Activated B cell treated with CpG ODN at 0.5 μM for 24 hours (primary cell): ENCODE results near the gene HID1. TPM values are rescaled to one million over a fixed set of nuclear protein-coding genes. Genes with fewer than 3 reads are reported as not detected.

ENCODE experiments used
- ATAC-seq: fragments of 200-7000 bp; cut with Tn5 transposase; one replicate; pipeline ENCODE4 v1.10.0; 2021; ENCODE audit warnings: low read depth, mild to moderate bottlenecking, moderate library complexity
- CTCF ChIA-PET: fragments of 350-600 bp; sonication (Branson Sonifier 250); formaldehyde crosslinking; loops from one replicate; lab custom pipeline; 2021; ENCODE audit warnings: antibody characterized with exemption; lab: Charles Lee
- POLR2A ChIA-PET: fragments of 350-600 bp; sonication (Branson Sonifier 250); formaldehyde crosslinking; loops from one replicate; lab custom pipeline; 2021; ENCODE audit warnings: antibody characterized with exemption; lab: Charles Lee
- DNase-seq: peaks from one replicate; pipeline ENCODE4 v3.0.0; 2022
- H3K27ac Mint-ChIP-seq: one replicate; pipeline ENCODE4 v1.8.0; 2020; ENCODE audit warnings: mixed read lengths
- H3K27me3 Mint-ChIP-seq: one replicate; pipeline ENCODE4 v1.8.0; 2021; ENCODE audit warnings: mixed read lengths
- H3K36me3 Mint-ChIP-seq: one replicate; pipeline ENCODE4 v1.8.0; 2021; ENCODE audit warnings: low read depth, mixed read lengths
- H3K4me1 Mint-ChIP-seq: one replicate; pipeline ENCODE4 v1.8.0; 2021; ENCODE audit warnings: mixed read lengths
- H3K4me3 Mint-ChIP-seq: one replicate; pipeline ENCODE4 v1.8.0; 2020; ENCODE audit warnings: mild to moderate bottlenecking, mixed read lengths
- H3K9me3 Mint-ChIP-seq: one replicate; pipeline ENCODE4 v1.8.0; 2020; ENCODE audit warnings: mixed read lengths
- intact Hi-C: fragments of 100-400 bp; cut with micrococcal nuclease; formaldehyde crosslinking; loops from one replicate; pipeline ENCODE4 v1.15.1; 2024
- total RNA-seq: library from RNA; stranded (reverse); gene quantifications from 2 replicates; pipeline ENCODE4 v1.2.3, GENCODE V29; 2022
- TF ChIP-seq, protein P1 (sequence below): fragments of 200-600 bp; IDR thresholded peaks from one replicate; pipeline ENCODE4 v1.8.0; 2022; ENCODE audit warnings: antibody characterized with exemption, mild to moderate bottlenecking

The HID1 gene, protein sequence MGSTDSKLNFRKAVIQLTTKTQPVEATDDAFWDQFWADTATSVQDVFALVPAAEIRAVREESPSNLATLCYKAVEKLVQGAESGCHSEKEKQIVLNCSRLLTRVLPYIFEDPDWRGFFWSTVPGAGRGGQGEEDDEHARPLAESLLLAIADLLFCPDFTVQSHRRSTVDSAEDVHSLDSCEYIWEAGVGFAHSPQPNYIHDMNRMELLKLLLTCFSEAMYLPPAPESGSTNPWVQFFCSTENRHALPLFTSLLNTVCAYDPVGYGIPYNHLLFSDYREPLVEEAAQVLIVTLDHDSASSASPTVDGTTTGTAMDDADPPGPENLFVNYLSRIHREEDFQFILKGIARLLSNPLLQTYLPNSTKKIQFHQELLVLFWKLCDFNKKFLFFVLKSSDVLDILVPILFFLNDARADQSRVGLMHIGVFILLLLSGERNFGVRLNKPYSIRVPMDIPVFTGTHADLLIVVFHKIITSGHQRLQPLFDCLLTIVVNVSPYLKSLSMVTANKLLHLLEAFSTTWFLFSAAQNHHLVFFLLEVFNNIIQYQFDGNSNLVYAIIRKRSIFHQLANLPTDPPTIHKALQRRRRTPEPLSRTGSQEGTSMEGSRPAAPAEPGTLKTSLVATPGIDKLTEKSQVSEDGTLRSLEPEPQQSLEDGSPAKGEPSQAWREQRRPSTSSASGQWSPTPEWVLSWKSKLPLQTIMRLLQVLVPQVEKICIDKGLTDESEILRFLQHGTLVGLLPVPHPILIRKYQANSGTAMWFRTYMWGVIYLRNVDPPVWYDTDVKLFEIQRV
- 1.5 and 2.1 TPM in 2 replicates for total RNA-seq

DNA sequence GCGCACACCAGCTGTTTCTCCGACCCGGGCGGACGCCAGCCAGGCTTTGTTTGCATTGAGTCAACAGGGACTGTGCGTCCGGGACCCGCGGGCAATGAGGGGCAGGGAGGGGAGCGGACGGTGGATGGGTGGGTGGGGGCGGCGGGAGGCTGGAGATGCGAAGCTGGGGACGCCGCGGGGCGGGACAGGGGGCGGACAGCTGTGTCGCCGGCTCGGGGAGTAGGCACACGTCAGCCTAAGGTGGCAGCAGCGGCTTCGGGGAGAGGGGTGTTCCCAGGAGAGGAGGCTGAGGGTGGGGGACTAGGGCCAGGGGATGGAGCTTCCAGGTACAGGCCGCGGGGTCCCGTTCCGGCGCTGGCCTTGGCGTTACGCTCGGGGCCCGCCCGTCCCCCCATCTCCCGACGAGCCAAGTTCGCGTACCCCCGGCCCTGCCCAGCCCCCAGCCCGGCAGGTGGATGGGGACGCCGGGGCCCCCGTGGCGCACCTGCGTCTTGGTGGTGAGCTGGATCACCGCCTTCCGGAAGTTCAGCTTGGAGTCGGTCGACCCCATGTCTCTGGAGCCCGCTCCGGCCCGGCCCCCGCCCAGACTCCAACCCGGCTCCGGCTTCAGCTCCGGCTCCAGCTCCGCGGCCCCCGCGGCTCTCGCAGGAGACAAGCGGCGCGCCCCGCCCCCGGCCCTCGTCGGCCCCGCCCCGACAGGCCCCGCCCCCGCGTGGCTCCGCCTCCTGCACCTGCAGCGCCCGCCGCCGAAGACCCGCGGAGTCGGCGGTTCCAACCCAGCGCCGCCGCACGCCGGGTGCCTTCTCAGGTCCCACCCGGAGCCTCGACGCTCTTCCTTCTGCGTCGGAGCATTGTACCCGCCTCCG, at the start of gene HID1:
Gene HID1 (minus strand): TSS at position 653 of the 866 bp plus-strand sequence. CDS start 103 bp downstream, at position 550.
- CTCF ChIA-PET = interaction anchor here (0.7 to 5.1 kb wide), 3 partner anchors 11 to 16 kb away, joined by 3 to 37 read pairs (median 10); no protein-coding TSS in a partner anchor
- Mint-ChIP-seq H3K27ac (peak within 1 kb of the TSS; percentile 2), H3K4me1 (peaks cover 6% of the 10 kb centered on the region), H3K27me3 (peaks cover 19% of the 10 kb centered on the region), H3K4me3 (peak within 1 kb of the TSS; percentile 76), H3K9me3 (no peaks in the 10 kb centered on the region), H3K36me3 (no peaks in the 10 kb centered on the region)
- ATAC-seq (peak; percentile 92), DNase-seq (peak; percentile 69)
- TF ChIP-seq, protein P1, sequence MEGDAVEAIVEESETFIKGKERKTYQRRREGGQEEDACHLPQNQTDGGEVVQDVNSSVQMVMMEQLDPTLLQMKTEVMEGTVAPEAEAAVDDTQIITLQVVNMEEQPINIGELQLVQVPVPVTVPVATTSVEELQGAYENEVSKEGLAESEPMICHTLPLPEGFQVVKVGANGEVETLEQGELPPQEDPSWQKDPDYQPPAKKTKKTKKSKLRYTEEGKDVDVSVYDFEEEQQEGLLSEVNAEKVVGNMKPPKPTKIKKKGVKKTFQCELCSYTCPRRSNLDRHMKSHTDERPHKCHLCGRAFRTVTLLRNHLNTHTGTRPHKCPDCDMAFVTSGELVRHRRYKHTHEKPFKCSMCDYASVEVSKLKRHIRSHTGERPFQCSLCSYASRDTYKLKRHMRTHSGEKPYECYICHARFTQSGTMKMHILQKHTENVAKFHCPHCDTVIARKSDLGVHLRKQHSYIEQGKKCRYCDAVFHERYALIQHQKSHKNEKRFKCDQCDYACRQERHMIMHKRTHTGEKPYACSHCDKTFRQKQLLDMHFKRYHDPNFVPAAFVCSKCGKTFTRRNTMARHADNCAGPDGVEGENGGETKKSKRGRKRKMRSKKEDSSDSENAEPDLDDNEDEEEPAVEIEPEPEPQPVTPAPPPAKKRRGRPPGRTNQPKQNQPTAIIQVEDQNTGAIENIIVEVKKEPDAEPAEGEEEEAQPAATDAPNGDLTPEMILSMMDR = no peak
- POLR2A ChIA-PET = interaction anchor here (0.6 to 3.8 kb wide), 8 partner anchors 11 to 291 kb away, joined by 3 to 24 read pairs (median 4); partner anchors contain the start of genes ARMC7, CDR2L and MRPL58
- intact Hi-C loops = loop anchor here (1.0 to 5.0 kb wide), 2 partner anchors 15 to 210 kb away; partner anchors contain the start of genes CDR2L and SUMO2

DNA sequence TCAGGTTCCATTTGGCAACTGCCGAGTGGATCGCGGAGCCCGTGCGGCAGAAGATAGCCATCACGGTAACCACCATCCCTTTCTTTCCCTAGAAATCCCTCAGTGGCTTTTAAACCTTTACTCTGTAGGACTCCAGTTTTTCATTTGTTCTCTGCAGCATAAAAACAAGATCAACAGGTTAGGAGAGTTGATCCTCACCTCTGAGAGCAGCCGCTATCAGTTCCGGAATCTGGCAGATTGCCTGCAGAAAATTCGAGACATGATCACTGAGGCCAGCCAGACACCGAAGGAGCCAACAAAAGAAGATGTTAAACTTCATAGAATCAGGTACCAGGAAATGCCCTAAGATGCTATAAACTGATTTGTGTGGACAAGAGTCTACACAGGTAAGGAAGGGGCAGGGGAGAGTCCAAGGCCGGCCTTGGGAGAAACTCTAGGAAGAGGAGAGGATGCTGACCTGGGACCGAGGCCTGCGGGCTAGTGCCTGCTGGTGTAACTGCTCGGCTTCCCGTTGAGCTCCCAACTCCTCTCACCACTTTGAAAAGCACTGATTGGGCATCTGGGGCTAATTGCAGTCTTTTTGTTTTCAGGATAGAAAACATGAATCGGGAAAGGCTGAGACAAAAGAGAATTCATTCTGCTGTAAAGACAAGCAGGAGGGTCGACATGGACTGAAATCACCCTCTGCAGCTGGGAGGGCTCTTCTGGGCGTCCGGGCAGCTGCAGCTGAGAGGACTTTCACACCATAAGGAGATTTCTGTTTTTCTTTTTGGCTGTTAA, 48.0 kb upstream of the HID1 start:
- POLR2A ChIA-PET = no interaction called here
- peaks cover 10% of the 10 kb centered on the region for H3K4me1 Mint-ChIP-seq
- peaks cover 57% of the 10 kb centered on the region for H3K36me3 Mint-ChIP-seq
- no peak for DNase-seq
- TF ChIP-seq, protein P1 = no peak
- intact Hi-C loops = no loop called here
- H3K27me3 Mint-ChIP-seq = no peaks in the 10 kb centered on the region
- H3K4me3 Mint-ChIP-seq = no peak overlapping the region
- CTCF ChIA-PET = no interaction called here
- no peak for ATAC-seq
- no peaks in the 10 kb centered on the region for H3K9me3 Mint-ChIP-seq
- H3K27ac Mint-ChIP-seq = no peak overlapping the region

DNA sequence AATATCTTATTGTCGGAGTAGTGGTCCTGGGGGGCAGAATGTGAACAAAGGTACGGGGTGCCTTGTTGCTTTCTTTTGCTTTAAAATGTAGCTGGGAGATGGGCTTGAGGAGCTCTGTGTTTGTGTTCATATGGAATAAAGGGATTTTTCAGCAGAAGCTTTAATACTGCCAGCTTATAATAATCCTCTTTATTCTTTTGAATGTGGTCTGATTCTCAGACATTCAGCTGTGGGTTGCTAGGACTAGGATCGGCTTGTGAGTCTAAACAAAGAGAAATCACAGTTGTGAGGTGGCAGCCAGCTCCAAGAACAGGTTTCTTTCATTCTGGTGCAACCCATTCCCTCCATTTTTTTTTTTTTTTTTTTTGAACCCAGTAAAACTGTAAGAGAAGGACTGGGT, 47.2 kb upstream of the HID1 start:
- Mint-ChIP-seq H3K27ac (no peak overlapping the region), H3K4me3 (no peak overlapping the region), H3K27me3 (no peaks in the 10 kb centered on the region), H3K36me3 (peaks cover 59% of the 10 kb centered on the region), H3K9me3 (no peaks in the 10 kb centered on the region), H3K4me1 (peaks cover 10% of the 10 kb centered on the region)
- ChIA-PET POLR2A (interaction anchor here (0.6 to 0.7 kb wide), 2 partner anchors 58 kb away, joined by 5 read pairs; no protein-coding TSS in a partner anchor), CTCF (no interaction called here)
- DNase-seq (no peak), ATAC-seq (no peak)
- intact Hi-C loops = no loop called here
- TF ChIP-seq, protein P1 = no peak

DNA sequence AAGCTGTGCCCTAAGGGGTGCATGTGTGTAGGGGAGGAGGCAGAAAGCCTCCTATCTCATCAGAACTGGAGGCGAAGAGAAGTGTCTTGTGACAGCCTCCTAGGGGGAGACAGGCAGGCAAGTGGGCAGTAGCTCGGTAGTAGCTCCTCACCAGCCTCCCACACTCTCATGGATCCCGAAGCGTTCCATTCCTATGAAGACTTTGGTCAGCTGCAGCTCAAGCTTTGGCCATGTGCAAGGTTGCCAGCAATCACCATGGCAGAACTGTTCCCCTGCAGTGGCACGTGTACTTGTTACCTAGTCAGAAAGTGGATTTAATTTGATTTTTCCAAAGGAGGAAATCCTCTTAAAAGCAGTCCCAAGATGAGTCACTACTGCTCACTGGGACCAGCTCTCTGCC, 46.6 kb upstream of the HID1 start:
- H3K4me3 Mint-ChIP-seq = no peak overlapping the region
- no peaks in the 10 kb centered on the region for H3K27me3 Mint-ChIP-seq
- no peak for ATAC-seq
- TF ChIP-seq, protein P1 = no peak
- peaks cover 61% of the 10 kb centered on the region for H3K36me3 Mint-ChIP-seq
- ChIA-PET CTCF (no interaction called here), POLR2A (interaction anchor here (0.6 kb wide), 1 partner anchor 58 kb away, joined by 5 read pairs; no protein-coding TSS in a partner anchor)
- no peaks in the 10 kb centered on the region for H3K9me3 Mint-ChIP-seq
- H3K27ac Mint-ChIP-seq = no peak overlapping the region
- intact Hi-C loops = no loop called here
- H3K4me1 Mint-ChIP-seq = peaks cover 10% of the 10 kb centered on the region
- DNase-seq = no peak
